ENCODE measurements around the gene TGIF1.

TGIF1 gene

DNA sequence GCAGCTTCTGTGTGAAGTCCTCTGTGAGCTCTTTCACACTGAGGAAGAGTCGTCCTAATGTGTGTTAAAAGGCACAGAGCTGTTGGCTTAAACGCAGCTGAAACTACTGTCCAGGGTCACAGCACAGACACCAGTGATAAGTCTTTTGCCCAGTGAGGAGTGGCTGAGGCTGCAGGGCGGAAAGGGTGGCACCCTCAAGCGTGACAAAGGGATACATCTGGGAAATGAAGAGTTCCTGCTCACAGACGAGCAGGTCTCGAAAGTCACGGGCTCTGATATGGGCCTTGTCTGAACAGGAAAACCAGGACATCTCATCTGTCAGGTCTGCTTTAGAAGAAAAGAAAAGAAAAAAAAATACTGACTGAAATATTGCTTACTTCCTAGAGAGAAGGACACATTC is 36.5 kb downstream of the TGIF1 start:
- H3K4me1 ChIP-seq (ENCODE audit: insufficient read depth, insufficient read length): no peaks in the 10 kb centered on the region
- H3K27me3 ChIP-seq (ENCODE audit: insufficient read depth, insufficient read length): no peaks in the 10 kb centered on the region
- no peak for TF ChIP-seq ZNF274 (IDR thresholded peaks at IDR 0.05; ENCODE audit: low read depth, low read length)
- no peak for TF ChIP-seq SUZ12 (IDR thresholded peaks at IDR 0.05; ENCODE audit: extremely low read depth, insufficient read depth, insufficient read length)
- TF ChIP-seq YY1 (IDR thresholded peaks at IDR 0.05; ENCODE audit: insufficient read depth, insufficient read length): no peak
- no peaks in the 10 kb centered on the region for H3K9me3 ChIP-seq (ENCODE audit: insufficient read depth, low read length)
- no peak overlapping the region for H3K9ac ChIP-seq (ENCODE audit: insufficient read length, low read depth)
- no peaks in the 10 kb centered on the region for H3K36me3 ChIP-seq (ENCODE audit: insufficient read depth, insufficient read length, low read length)
- no peak overlapping the region for H3K4me3 ChIP-seq (ENCODE audit: insufficient read length, low read depth)
- no peak for DNase-seq (ENCODE audit: low read depth, low spot score)

DNA sequence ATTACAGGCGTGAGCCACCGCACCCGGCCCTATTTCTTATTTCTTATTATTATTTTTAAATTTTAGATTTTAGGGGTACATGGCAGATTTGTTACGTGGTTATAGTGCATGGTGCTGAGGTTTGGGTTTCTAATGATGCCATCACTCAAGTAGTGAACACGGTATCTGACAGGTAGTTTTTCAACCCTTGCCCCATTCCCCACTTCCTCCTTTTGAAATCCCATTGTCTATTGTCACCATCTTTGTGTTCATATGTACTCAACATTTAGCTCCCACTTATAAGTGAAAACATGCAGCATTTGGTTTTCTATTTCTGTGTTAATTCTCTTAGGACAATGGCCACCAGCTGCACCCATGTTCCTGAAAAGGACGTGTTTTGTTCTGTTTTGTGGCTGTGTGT is 39.5 kb downstream of the TGIF1 start:
- no peak overlapping the region for H3K9ac ChIP-seq (ENCODE audit: insufficient read length, low read depth)
- H3K4me1 ChIP-seq (ENCODE audit: insufficient read depth, insufficient read length): no peaks in the 10 kb centered on the region
- DNase-seq (ENCODE audit: low read depth, low spot score): no peak
- no peak overlapping the region for H3K4me3 ChIP-seq (ENCODE audit: insufficient read length, low read depth)
- no peaks in the 10 kb centered on the region for H3K27me3 ChIP-seq (ENCODE audit: insufficient read depth, insufficient read length)
- TF ChIP-seq YY1 (IDR thresholded peaks at IDR 0.05; ENCODE audit: insufficient read depth, insufficient read length) (no peak), ZNF274 (IDR thresholded peaks at IDR 0.05; ENCODE audit: low read depth, low read length) (no peak), SUZ12 (IDR thresholded peaks at IDR 0.05; ENCODE audit: extremely low read depth, insufficient read depth, insufficient read length) (no peak)
- H3K9me3 ChIP-seq (ENCODE audit: insufficient read depth, low read length): no peaks in the 10 kb centered on the region
- no peaks in the 10 kb centered on the region for H3K36me3 ChIP-seq (ENCODE audit: insufficient read depth, insufficient read length, low read length)

DNA sequence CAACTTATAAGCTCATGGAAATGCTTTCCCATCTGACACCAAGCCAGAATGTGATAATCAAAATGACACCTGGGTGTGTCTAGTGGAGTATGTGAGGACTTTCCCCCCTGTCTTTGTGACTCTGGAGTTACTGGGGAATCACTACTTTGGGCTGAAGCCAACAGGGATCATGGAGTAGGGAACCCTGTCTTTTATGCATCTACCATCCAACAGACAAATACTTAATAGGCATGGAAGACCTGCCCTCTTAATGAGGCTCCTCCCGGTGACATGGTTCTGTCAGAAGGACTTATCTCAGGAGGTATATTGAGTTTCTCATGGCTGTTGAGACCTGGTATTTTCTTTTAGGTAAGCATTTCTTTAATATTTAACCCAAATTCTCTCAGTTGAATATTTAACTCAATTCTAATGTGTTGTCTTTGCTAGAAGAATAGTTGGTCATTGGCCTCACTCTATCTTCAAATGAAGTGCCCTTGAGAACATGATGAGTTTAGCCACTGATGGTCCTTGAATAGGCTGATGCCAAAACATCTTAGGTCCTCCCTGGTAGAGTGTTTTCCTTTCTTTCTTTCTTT is 42.1 kb downstream of the TGIF1 start:
- no peak for TF ChIP-seq YY1 (IDR thresholded peaks at IDR 0.05; ENCODE audit: insufficient read depth, insufficient read length)
- no peak for TF ChIP-seq SUZ12 (IDR thresholded peaks at IDR 0.05; ENCODE audit: extremely low read depth, insufficient read depth, insufficient read length)
- TF ChIP-seq ZNF274 (IDR thresholded peaks at IDR 0.05; ENCODE audit: low read depth, low read length): no peak
- Histone ChIP-seq H3K9ac (ENCODE audit: insufficient read length, low read depth) (no peak overlapping the region), H3K27me3 (ENCODE audit: insufficient read depth, insufficient read length) (peaks cover 1% of the 10 kb centered on the region), H3K4me3 (ENCODE audit: insufficient read length, low read depth) (no peak overlapping the region), H3K9me3 (ENCODE audit: insufficient read depth, low read length) (no peaks in the 10 kb centered on the region), H3K36me3 (ENCODE audit: insufficient read depth, insufficient read length, low read length) (no peaks in the 10 kb centered on the region), H3K4me1 (ENCODE audit: insufficient read depth, insufficient read length) (no peaks in the 10 kb centered on the region)
- no peak for DNase-seq (ENCODE audit: low read depth, low spot score)

DNA sequence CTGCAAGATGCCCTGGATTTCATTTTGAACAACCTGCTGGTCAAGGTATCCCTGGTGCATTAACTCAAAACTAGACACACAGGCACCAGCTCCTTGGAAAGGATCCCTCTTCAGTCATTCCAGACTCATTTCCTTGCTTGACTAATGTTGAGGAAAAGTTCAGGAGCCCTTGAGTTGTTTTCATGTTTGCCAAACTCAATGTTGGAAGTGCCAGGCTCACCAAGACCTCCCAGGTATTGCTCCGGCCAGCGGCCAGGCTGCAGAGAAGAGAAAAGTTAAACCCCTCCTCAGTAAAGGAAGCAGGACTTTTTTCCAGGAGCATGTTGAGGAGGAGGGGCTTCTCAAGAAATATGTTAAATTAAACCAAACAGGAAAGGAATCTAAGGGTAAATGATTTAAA is 42.7 kb downstream of the TGIF1 start:
- Histone ChIP-seq H3K9ac (ENCODE audit: insufficient read length, low read depth) (no peak overlapping the region), H3K9me3 (ENCODE audit: insufficient read depth, low read length) (no peaks in the 10 kb centered on the region), H3K4me3 (ENCODE audit: insufficient read length, low read depth) (no peak overlapping the region), H3K27me3 (ENCODE audit: insufficient read depth, insufficient read length) (peaks cover 8% of the 10 kb centered on the region), H3K36me3 (ENCODE audit: insufficient read depth, insufficient read length, low read length) (no peaks in the 10 kb centered on the region), H3K4me1 (ENCODE audit: insufficient read depth, insufficient read length) (no peaks in the 10 kb centered on the region)
- TF ChIP-seq SUZ12 (IDR thresholded peaks at IDR 0.05; ENCODE audit: extremely low read depth, insufficient read depth, insufficient read length): no peak
- TF ChIP-seq YY1 (IDR thresholded peaks at IDR 0.05; ENCODE audit: insufficient read depth, insufficient read length): no peak
- no peak for TF ChIP-seq ZNF274 (IDR thresholded peaks at IDR 0.05; ENCODE audit: low read depth, low read length)
- no peak for DNase-seq (ENCODE audit: low read depth, low spot score)

DNA sequence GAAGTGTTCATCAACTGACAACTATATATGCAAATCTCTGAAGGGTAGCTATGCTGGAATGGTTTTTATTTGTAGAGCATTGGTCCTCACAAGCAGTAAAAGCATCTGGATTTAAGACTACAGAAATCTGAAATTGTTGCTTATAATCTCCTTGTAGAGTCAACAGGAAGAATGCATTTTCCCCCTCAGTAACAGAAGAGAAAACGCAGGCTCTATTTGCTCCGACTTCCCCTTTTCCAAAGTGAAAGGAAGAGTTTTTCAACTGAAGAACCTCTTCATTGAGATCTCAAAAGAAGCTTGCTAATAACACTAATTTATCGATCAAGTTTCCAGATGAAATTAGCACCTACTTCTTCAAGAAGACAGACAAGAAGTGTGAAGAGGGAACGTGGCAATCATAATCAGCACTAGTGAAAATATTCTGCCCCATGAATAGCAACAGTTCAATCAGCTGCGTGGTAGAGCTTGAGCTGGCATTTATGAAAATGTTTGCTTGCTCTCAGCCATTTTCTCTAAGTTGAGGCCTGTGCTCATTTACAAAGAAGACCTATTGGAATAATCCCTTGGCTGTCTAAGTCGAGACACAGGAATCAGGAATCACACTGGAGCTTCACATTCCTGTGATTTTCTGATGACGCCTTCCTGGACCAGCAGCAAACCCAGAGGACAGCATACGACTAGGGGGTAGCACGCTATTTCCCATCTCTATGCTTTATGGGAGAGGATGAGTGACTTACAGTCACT is 43.7 kb downstream of the TGIF1 start:
- TF ChIP-seq ZNF274 (IDR thresholded peaks at IDR 0.05; ENCODE audit: low read depth, low read length): no peak
- no peak for TF ChIP-seq SUZ12 (IDR thresholded peaks at IDR 0.05; ENCODE audit: extremely low read depth, insufficient read depth, insufficient read length)
- TF ChIP-seq YY1 (IDR thresholded peaks at IDR 0.05; ENCODE audit: insufficient read depth, insufficient read length): no peak
- no peaks in the 10 kb centered on the region for H3K4me1 ChIP-seq (ENCODE audit: insufficient read depth, insufficient read length)
- H3K4me3 ChIP-seq (ENCODE audit: insufficient read length, low read depth): no peak overlapping the region
- no peaks in the 10 kb centered on the region for H3K9me3 ChIP-seq (ENCODE audit: insufficient read depth, low read length)
- no peak overlapping the region for H3K9ac ChIP-seq (ENCODE audit: insufficient read length, low read depth)
- H3K36me3 ChIP-seq (ENCODE audit: insufficient read depth, insufficient read length, low read length): no peaks in the 10 kb centered on the region
- no peak for DNase-seq (ENCODE audit: low read depth, low spot score)
- peaks cover 17% of the 10 kb centered on the region for H3K27me3 ChIP-seq (ENCODE audit: insufficient read depth, insufficient read length)

GRCh38 chr18:3494245-3494526 is 44.2 kb downstream of the TGIF1 start:
- peaks cover 23% of the 10 kb centered on the region for H3K27me3 ChIP-seq (ENCODE audit: insufficient read depth, insufficient read length)
- no peak overlapping the region for H3K4me3 ChIP-seq (ENCODE audit: insufficient read length, low read depth)
- no peaks in the 10 kb centered on the region for H3K4me1 ChIP-seq (ENCODE audit: insufficient read depth, insufficient read length)
- TF ChIP-seq YY1 (IDR thresholded peaks at IDR 0.05; ENCODE audit: insufficient read depth, insufficient read length): no peak
- H3K9ac ChIP-seq (ENCODE audit: insufficient read length, low read depth): no peak overlapping the region
- H3K9me3 ChIP-seq (ENCODE audit: insufficient read depth, low read length): no peaks in the 10 kb centered on the region
- no peak for DNase-seq (ENCODE audit: low read depth, low spot score)
- no peaks in the 10 kb centered on the region for H3K36me3 ChIP-seq (ENCODE audit: insufficient read depth, insufficient read length, low read length)

DNA sequence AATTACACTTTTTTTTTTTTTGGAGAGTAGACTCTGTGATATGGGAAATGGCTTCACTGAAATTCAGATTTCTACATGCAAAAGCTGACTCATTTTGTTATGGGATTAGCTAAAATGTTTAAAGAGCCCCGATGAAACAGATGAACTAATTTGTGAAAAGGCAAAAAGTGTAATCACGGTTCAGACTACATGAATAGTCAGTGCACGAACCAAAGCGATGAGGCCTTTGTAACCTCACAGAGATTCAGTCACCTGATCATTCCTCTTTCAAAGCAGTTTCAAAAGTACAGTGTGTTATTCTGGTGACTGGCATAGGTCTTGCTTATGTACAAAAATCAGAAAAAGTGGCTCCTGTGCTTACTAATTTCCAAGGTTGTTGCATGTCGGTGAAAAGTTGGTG is 44.6 kb downstream of the TGIF1 start:
- no peak for DNase-seq (ENCODE audit: low read depth, low spot score)
- H3K9me3 ChIP-seq (ENCODE audit: insufficient read depth, low read length): no peaks in the 10 kb centered on the region
- H3K4me1 ChIP-seq (ENCODE audit: insufficient read depth, insufficient read length): no peaks in the 10 kb centered on the region
- no peak overlapping the region for H3K9ac ChIP-seq (ENCODE audit: insufficient read length, low read depth)
- H3K36me3 ChIP-seq (ENCODE audit: insufficient read depth, insufficient read length, low read length): no peaks in the 10 kb centered on the region
- TF ChIP-seq YY1 (IDR thresholded peaks at IDR 0.05; ENCODE audit: insufficient read depth, insufficient read length): no peak
- H3K4me3 ChIP-seq (ENCODE audit: insufficient read length, low read depth): no peak overlapping the region
- H3K27me3 ChIP-seq (ENCODE audit: insufficient read depth, insufficient read length): peaks cover 25% of the 10 kb centered on the region

Data from NT2/D1 (cell line).